GM19025 (cell line): Measurements from ENCODE around the gene AURKB.

Source experiments
- ATAC-seq: cut with Tn5 transposase; IDR thresholded peaks from one replicate; pipeline ENCODE4 v1.9.1; 2021; ENCODE audit warnings: mild to moderate bottlenecking, low read depth, moderate library complexity; ENCODE audit not compliant: unreplicated experiment

AURKB gene

GRCh38 chr17:8162997-8163977 is 47.1 kb downstream of the AURKB start:
- ATAC-seq, result no peak

GRCh38 chr17:8162233-8162996 is 48.0 kb downstream of the AURKB start, which contains the start of gene VAMP2:
Gene VAMP2, minus strand, starts transcription at chr17:8162948. Its CDS starts 69 bp downstream, at chr17:8162879.
- peak; percentile 45 for ATAC-seq

GRCh38 chr17:8161289-8162232 is 48.8 kb downstream of the AURKB start:
- no peak for ATAC-seq

- ATAC-seq, result no peak
Observed at GRCh38 chr17:8160741-8161221, 49.6 kb downstream of the AURKB start.

GRCh38 chr17:8160224-8160577 is 50.2 kb downstream of the AURKB start:
- ATAC-seq, result no peak

GRCh38 chr17:8159459-8160223 is 50.7 kb downstream of the AURKB start:
- ATAC-seq, result no peak

- ATAC-seq, result no peak
Observed at GRCh38 chr17:8159032-8159400, 51.4 kb downstream of the AURKB start.

- ATAC-seq, result no peak
Observed at GRCh38 chr17:8158267-8159031, 51.9 kb downstream of the AURKB start.

GRCh38 chr17:8156246-8156992 is 54.0 kb downstream of the AURKB start:
- ATAC-seq, result peak; percentile 84

- no peak for ATAC-seq
Observed at GRCh38 chr17:8155996-8156245, 54.5 kb downstream of the AURKB start.

GRCh38 chr17:8155231-8155995 is 55.0 kb downstream of the AURKB start:
- ATAC-seq, result no peak
